ENCODE data around the gene COL5A2.

COL5A2 gene

GRCh38 chr2:189147361-189147760 lies 32.2 kb downstream of the COL5A2 start:
- no peak overlapping the region for H3K27ac ChIP-seq (ENCODE audit: low read length)
- TF ChIP-seq EZH2 (IDR thresholded peaks at IDR 0.05; ENCODE audit: borderline replicate concordance, low read depth, low read length, severe bottlenecking), result no peak
- TF ChIP-seq CTCF (IDR thresholded peaks at IDR 0.05; ENCODE audit: borderline replicate concordance, extremely low read depth, low read length, poor library complexity, severe bottlenecking), result no peak
- H2AFZ ChIP-seq (ENCODE audit: low read depth, low read length), result no peak overlapping the region
- H3K79me2 ChIP-seq (ENCODE audit: insufficient read depth, low read length), result no peaks in the 10 kb centered on the region
- no peak for DNase-seq
- no peak overlapping the region for H3K9ac ChIP-seq (ENCODE audit: low read depth, low read length)
- H3K27me3 ChIP-seq (ENCODE audit: insufficient read depth, low read length, poor library complexity), result no peaks in the 10 kb centered on the region
- no peaks in the 10 kb centered on the region for H3K36me3 ChIP-seq (ENCODE audit: insufficient read depth, low read length)
- H3K9me3 ChIP-seq (ENCODE audit: insufficient read depth, low read length, severe bottlenecking), result no peaks in the 10 kb centered on the region
- ATAC-seq (ENCODE audit: insufficient read depth, low read depth), result no peak
- H3K4me2 ChIP-seq (ENCODE audit: insufficient read depth, low read length), result no peak overlapping the region
- H3K4me1 ChIP-seq (ENCODE audit: insufficient read depth, low read length), result no peaks in the 10 kb centered on the region
- H3K4me3 ChIP-seq (ENCODE audit: low read depth in 1 of 2, low read length in 2 of 2), result no peak overlapping the region
- no peaks in the 10 kb centered on the region for H4K20me1 ChIP-seq (ENCODE audit: insufficient read depth, low read length)

- no peaks in the 10 kb centered on the region for H4K20me1 ChIP-seq (ENCODE audit: insufficient read depth, low read length)
- H3K27me3 ChIP-seq (ENCODE audit: insufficient read depth, low read length, poor library complexity), result no peaks in the 10 kb centered on the region
- DNase-seq (no peak), ATAC-seq (ENCODE audit: insufficient read depth, low read depth) (no peak)
- H3K36me3 ChIP-seq (ENCODE audit: insufficient read depth, low read length), result no peaks in the 10 kb centered on the region
- no peaks in the 10 kb centered on the region for H3K9me3 ChIP-seq (ENCODE audit: insufficient read depth, low read length, severe bottlenecking)
- H2AFZ ChIP-seq (ENCODE audit: low read depth, low read length), result no peak overlapping the region
- H3K27ac ChIP-seq (ENCODE audit: low read length), result no peak overlapping the region
- TF ChIP-seq EZH2 (IDR thresholded peaks at IDR 0.05; ENCODE audit: borderline replicate concordance, low read depth, low read length, severe bottlenecking), result no peak
- TF ChIP-seq CTCF (IDR thresholded peaks at IDR 0.05; ENCODE audit: borderline replicate concordance, extremely low read depth, low read length, poor library complexity, severe bottlenecking), result no peak
- no peak overlapping the region for H3K4me2 ChIP-seq (ENCODE audit: insufficient read depth, low read length)
- no peaks in the 10 kb centered on the region for H3K79me2 ChIP-seq (ENCODE audit: insufficient read depth, low read length)
- no peak overlapping the region for H3K4me3 ChIP-seq (ENCODE audit: low read depth in 1 of 2, low read length in 2 of 2)
- H3K9ac ChIP-seq (ENCODE audit: low read depth, low read length), result no peak overlapping the region
- no peaks in the 10 kb centered on the region for H3K4me1 ChIP-seq (ENCODE audit: insufficient read depth, low read length)
Observed at GRCh38 chr2:189146553-189146952, 33.0 kb downstream of the COL5A2 start.

GRCh38 chr2:189144700-189145211 lies 34.8 kb downstream of the COL5A2 start:
- Histone ChIP-seq H4K20me1 (ENCODE audit: insufficient read depth, low read length) (no peaks in the 10 kb centered on the region), H3K9ac (ENCODE audit: low read depth, low read length) (no peak overlapping the region), H3K27me3 (ENCODE audit: insufficient read depth, low read length, poor library complexity) (no peaks in the 10 kb centered on the region), H3K36me3 (ENCODE audit: insufficient read depth, low read length) (no peaks in the 10 kb centered on the region), H3K4me3 (ENCODE audit: low read depth in 1 of 2, low read length in 2 of 2) (no peak overlapping the region), H3K79me2 (ENCODE audit: insufficient read depth, low read length) (no peaks in the 10 kb centered on the region), H3K9me3 (ENCODE audit: insufficient read depth, low read length, severe bottlenecking) (no peaks in the 10 kb centered on the region), H3K27ac (ENCODE audit: low read length) (no peak overlapping the region), H3K4me2 (ENCODE audit: insufficient read depth, low read length) (no peak overlapping the region), H3K4me1 (ENCODE audit: insufficient read depth, low read length) (no peaks in the 10 kb centered on the region), H2AFZ (ENCODE audit: low read depth, low read length) (no peak overlapping the region)
- TF ChIP-seq CTCF (IDR thresholded peaks at IDR 0.05; ENCODE audit: borderline replicate concordance, extremely low read depth, low read length, poor library complexity, severe bottlenecking) (no peak), EZH2 (IDR thresholded peaks at IDR 0.05; ENCODE audit: borderline replicate concordance, low read depth, low read length, severe bottlenecking) (no peak)
- no peak for ATAC-seq (ENCODE audit: insufficient read depth, low read depth)
- no peak for DNase-seq

GRCh38 chr2:189143925-189144324 lies 35.6 kb downstream of the COL5A2 start:
- Histone ChIP-seq H3K4me1 (ENCODE audit: insufficient read depth, low read length) (no peaks in the 10 kb centered on the region), H3K9ac (ENCODE audit: low read depth, low read length) (no peak overlapping the region), H3K4me3 (ENCODE audit: low read depth in 1 of 2, low read length in 2 of 2) (no peak overlapping the region), H4K20me1 (ENCODE audit: insufficient read depth, low read length) (no peaks in the 10 kb centered on the region), H3K27ac (ENCODE audit: low read length) (no peak overlapping the region), H3K9me3 (ENCODE audit: insufficient read depth, low read length, severe bottlenecking) (no peaks in the 10 kb centered on the region), H3K4me2 (ENCODE audit: insufficient read depth, low read length) (no peak overlapping the region), H3K27me3 (ENCODE audit: insufficient read depth, low read length, poor library complexity) (no peaks in the 10 kb centered on the region), H3K79me2 (ENCODE audit: insufficient read depth, low read length) (no peaks in the 10 kb centered on the region), H2AFZ (ENCODE audit: low read depth, low read length) (no peak overlapping the region), H3K36me3 (ENCODE audit: insufficient read depth, low read length) (no peaks in the 10 kb centered on the region)
- no peak for TF ChIP-seq CTCF (IDR thresholded peaks at IDR 0.05; ENCODE audit: borderline replicate concordance, extremely low read depth, low read length, poor library complexity, severe bottlenecking)
- TF ChIP-seq EZH2 (IDR thresholded peaks at IDR 0.05; ENCODE audit: borderline replicate concordance, low read depth, low read length, severe bottlenecking), result no peak
- DNase-seq (no peak), ATAC-seq (ENCODE audit: insufficient read depth, low read depth) (no peak)

Data from DND-41 (cell line).